ENCODE data around the gene VPS8.

VPS8 gene

DNA sequence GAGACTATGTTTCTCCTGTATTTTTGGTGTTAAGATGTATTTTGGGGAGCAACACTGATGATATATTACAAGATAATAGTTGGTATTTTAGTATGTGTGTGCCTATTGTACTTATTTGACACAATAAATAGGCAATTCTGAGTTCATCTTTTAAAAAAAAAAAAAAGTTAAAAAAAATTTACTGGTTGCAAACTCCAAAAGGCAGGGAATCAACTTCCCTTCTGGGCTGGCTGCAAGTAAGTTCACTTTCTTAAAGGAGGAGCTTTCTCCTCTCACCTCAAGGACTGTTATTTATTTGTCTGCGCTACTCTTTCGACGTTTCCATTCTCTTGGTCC is 335 bp upstream of the VPS8 start:
- TF ChIP-seq, protein P1, sequence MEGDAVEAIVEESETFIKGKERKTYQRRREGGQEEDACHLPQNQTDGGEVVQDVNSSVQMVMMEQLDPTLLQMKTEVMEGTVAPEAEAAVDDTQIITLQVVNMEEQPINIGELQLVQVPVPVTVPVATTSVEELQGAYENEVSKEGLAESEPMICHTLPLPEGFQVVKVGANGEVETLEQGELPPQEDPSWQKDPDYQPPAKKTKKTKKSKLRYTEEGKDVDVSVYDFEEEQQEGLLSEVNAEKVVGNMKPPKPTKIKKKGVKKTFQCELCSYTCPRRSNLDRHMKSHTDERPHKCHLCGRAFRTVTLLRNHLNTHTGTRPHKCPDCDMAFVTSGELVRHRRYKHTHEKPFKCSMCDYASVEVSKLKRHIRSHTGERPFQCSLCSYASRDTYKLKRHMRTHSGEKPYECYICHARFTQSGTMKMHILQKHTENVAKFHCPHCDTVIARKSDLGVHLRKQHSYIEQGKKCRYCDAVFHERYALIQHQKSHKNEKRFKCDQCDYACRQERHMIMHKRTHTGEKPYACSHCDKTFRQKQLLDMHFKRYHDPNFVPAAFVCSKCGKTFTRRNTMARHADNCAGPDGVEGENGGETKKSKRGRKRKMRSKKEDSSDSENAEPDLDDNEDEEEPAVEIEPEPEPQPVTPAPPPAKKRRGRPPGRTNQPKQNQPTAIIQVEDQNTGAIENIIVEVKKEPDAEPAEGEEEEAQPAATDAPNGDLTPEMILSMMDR (IDR thresholded peaks at IDR 0.05; ENCODE audit: control insufficient read depth, extremely low read depth, insufficient read depth): no peak
- DNase-seq (ENCODE audit: low read depth): no peak
- peak overlapping the region; percentile 83 for H3K4me3 ChIP-seq (ENCODE audit: low read depth, low read length)

DNA sequence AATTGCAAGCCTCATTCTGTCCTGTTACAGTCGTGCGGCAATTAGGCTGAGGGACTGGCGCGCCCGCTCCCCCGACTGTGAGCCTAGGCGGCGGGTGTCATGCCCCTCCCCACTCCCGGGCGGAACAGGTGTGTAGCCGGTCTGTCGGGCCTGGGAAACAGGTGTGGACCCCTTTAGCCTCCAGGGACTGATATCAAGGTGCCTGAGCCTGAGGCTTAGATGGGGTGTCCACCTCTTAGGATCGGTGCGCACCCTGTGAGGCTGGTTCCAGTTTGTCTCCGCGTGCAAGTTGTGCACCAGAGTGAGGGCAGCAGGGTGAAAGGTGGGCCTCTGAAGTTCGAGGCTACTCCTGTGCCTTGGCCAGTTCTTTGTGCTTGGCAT is 686 bp downstream of the VPS8 start:
- peak overlapping the region; percentile 83 for H3K4me3 ChIP-seq (ENCODE audit: low read depth, low read length)
- TF ChIP-seq, protein P1 (IDR thresholded peaks at IDR 0.05; ENCODE audit: control insufficient read depth, extremely low read depth, insufficient read depth): no peak
- no peak for DNase-seq (ENCODE audit: low read depth)

DNA sequence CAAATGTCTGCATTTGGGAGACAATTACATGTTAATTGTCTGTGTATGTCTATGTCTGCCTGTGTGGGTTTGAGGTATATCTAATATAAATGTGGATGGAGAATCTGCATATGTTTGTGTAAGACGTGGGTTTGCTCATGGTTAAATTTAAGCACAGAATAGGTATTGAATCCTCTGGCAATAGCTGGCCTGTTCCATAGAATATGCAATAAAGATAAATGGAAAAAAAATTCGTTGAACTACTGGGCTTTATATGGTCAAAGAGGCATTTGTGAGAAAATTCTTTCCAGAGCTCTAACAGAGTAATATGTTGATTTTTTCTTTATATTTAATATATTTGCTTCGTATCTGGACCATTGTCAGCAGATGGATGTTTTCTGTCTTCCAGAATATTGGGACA is 1.4 kb downstream of the VPS8 start:
- TF ChIP-seq, protein P1 (IDR thresholded peaks at IDR 0.05; ENCODE audit: control insufficient read depth, extremely low read depth, insufficient read depth): no peak
- H3K4me3 ChIP-seq (ENCODE audit: low read depth, low read length): peak overlapping the region; percentile 83

DNA sequence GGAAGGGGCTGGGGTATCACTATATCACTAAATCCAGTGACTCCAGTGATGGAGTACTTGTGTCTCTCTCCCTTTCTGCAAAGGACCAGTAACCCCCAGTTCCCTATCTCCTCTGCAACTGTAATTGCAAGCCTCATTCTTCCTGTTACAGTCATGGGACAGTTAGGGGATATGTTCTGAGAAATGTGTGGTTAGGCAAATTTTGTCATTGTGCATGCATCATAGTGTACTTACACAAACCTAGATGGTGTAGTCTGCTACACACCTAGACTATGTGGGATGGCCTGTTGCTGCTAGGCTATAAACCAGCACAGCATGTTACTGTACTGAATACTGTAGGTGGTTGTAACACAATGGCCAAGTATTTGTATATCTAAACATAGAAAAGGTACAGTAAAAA is 2.2 kb downstream of the VPS8 start:
- no peak for DNase-seq (ENCODE audit: low read depth)
- no peak overlapping the region for H3K4me3 ChIP-seq (ENCODE audit: low read depth, low read length)
- TF ChIP-seq, protein P1 (IDR thresholded peaks at IDR 0.05; ENCODE audit: control insufficient read depth, extremely low read depth, insufficient read depth): no peak

More for the DNA sequence above, 1.4 kb downstream of the VPS8 start:
- no peak for DNase-seq (ENCODE audit: low read depth)

DNA sequence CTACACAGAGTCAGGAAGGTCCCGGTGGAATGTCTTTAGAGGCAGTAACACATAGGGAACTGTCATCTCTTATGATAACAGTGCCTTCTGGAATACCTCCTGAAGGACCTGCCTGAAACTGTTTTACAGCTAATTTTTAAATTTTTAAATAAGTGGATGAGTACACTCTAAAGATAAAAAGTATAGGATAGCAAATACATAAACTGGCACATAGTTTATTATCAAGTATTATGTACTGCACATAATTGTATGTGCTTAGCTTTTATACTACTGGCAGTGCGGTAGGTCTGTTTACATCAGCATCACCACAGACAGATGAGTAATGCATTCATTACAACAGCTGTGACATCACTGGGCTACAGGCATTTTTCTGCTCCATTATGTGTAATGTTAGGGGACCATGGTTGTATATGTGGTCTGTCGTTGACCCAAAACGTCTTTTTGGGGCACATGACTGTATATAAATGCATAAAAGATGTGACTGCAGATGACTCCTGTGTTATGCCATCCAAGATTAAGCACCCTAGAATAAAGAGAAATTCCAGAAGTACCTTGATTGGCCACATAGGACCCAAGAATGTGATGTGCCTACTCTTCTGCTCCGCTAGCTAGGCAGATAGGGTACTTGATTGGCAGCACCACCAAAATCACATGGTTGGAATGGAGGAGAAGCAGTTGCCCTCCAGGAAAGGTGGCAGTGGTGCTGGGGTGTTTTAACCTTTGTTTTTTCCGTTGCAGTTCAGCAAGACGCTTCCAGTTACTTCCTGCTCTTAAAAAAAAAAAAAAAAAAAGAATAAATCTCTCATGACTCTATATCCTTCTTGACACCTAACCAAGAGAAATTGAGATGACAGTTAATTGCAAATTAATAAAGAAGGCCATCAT is 3.3 kb downstream of the VPS8 start:
- DNase-seq (ENCODE audit: low read depth): no peak
- no peak overlapping the region for H3K4me3 ChIP-seq (ENCODE audit: low read depth, low read length)
- TF ChIP-seq, protein P1 (IDR thresholded peaks at IDR 0.05; ENCODE audit: control insufficient read depth, extremely low read depth, insufficient read depth): no peak

DNA sequence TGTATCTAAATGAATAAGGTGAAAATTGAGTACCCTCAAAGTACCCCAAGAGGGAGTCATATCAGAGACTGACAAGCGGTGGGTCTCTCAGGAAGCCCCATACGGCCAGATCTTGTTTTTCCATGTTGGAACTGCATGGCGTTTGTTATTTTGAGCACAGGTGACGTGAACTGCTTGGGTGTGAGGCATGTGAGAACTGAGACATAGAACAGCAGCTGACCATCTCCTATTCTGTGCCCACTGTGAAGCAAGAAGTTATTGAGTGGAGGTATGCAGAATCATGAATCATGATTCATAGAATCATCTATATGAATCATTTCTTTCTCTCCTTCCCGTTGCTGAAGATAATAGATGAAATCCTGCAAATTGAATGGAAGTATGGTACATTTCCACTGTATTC is 4.6 kb downstream of the VPS8 start:
- TF ChIP-seq, protein P1 (IDR thresholded peaks at IDR 0.05; ENCODE audit: control insufficient read depth, extremely low read depth, insufficient read depth): no peak
- no peak for DNase-seq (ENCODE audit: low read depth)

DNA sequence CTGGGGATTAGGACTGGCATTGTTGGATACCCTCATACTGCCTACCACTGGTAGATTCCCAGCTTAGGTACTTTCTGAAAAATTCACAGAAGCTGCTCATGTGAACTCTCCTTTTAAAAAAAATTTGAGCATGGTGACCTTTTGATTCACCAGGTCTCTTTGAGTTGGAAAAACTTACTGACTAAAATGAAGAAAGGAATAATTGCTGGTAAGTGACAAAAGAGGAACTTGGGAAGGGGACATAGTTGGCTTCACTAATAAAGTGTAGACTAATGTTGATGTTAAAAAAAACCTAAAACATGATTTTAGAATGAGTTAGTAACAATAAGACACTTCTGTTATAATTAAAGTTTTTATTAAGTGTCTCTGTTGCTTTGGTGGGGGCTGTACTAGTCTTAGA is 8.6 kb downstream of the VPS8 start:
- DNase-seq (ENCODE audit: low read depth): no peak
- no peak overlapping the region for H3K4me3 ChIP-seq (ENCODE audit: low read depth, low read length)
- TF ChIP-seq, protein P1 (IDR thresholded peaks at IDR 0.05; ENCODE audit: control insufficient read depth, extremely low read depth, insufficient read depth): no peak

More for the DNA sequence above, 4.6 kb downstream of the VPS8 start:
- no peak overlapping the region for H3K4me3 ChIP-seq (ENCODE audit: low read depth, low read length)
